GM12875 (cell line): ENCODE results near the gene FCER2.

Source experiments
- H3K4me3 ChIP-seq: one replicate; pipeline ENCODE4 v1.5.1; 2011; ENCODE audit warnings: low read depth, low read length, control low read depth
- TF ChIP-seq, protein P1 (sequence below): IDR thresholded peaks from 2 replicates; pipeline ENCODE4 v1.5.1; 2011; ENCODE audit warnings: low read depth, mild to moderate bottlenecking, control low read depth, inconsistent platforms, low read length, moderate library complexity, borderline replicate concordance; ENCODE audit not compliant: insufficient read depth

Gene FCER2

DNA sequence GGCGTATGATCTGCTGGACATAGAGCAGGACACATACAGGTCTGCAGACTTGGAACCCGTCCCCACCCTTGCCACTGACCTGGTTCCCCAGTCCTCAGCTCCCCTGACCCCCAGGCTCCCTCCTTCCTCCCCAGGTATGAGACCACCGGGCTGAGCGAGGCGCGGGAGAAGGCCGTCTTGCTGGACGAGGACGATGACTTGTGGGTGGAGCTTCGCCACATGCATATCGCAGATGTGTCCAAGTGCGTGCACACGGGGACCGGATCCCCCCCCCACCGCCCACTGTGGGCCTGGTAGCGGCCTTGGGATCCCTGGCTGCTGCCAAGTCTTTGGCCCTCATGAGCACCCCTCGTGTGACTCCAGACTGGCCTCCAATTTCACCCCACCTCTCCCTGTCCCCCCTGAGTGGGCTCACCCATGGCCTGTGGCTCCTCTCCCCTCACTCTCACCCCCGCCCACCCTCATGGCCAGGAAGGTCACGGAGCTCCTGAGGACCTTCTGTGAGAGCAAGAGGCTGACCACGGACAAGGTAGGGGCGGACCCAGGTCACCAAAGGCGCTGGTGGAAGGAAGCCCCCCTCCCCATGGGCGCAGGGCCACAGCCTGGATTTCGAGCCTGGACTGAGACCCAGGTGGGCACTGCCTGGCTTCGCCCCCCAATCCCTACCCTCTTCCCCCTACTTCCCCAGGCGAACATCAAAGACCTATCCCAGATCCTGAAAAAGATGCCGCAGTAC is 59.5 kb downstream of the FCER2 start:
- TF ChIP-seq, protein P1, sequence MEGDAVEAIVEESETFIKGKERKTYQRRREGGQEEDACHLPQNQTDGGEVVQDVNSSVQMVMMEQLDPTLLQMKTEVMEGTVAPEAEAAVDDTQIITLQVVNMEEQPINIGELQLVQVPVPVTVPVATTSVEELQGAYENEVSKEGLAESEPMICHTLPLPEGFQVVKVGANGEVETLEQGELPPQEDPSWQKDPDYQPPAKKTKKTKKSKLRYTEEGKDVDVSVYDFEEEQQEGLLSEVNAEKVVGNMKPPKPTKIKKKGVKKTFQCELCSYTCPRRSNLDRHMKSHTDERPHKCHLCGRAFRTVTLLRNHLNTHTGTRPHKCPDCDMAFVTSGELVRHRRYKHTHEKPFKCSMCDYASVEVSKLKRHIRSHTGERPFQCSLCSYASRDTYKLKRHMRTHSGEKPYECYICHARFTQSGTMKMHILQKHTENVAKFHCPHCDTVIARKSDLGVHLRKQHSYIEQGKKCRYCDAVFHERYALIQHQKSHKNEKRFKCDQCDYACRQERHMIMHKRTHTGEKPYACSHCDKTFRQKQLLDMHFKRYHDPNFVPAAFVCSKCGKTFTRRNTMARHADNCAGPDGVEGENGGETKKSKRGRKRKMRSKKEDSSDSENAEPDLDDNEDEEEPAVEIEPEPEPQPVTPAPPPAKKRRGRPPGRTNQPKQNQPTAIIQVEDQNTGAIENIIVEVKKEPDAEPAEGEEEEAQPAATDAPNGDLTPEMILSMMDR: no peak
- no peak overlapping the region for H3K4me3 ChIP-seq

DNA sequence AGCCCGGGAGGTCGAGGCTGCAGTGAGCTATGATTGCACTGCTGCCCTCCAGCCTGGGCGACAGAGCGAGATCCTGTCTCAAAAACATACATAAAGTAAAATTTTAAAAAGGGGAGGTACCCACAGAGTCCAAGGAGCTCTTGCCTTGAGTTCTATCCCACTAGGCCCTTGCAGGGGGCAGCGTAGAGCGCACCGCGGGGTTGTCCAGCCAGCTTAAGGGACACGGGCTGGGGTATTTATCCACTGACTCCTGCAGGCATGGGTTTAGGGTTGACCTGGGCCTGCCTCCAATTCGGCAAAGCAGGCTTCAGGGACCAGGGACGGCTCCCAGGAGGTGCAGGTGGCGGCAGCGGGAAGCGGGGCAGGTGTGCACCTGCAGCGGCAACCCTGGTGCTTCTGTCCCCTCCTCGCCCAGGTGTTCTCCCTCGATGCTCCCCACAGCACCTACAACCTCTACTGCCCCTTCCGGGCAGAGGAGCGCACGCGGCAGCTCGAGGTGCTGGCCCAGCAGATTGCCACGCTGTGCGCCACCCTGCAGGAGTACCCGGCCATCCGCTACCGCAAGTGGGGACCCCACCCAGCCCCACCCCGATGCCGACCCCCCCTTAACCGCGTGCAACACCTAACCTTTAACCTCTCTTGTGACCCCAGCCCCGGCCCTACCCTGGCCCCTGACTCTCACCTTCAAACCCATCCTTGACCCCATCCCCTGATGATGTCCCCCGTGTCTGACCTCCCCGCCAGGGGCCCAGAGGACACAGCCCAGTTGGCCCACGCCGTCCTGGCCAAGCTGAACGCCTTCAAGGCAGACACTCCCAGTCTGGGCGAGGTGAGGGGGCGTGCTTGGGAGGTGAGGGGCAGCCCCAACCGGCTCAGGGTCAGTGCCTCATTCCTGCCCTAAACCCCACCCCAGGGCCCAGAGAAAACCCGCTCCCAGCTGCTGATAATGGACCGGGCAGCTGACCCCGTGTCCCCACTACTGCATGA is 60.3 kb downstream of the FCER2 start:
- H3K4me3 ChIP-seq: no peak overlapping the region
- TF ChIP-seq, protein P1: no peak

DNA sequence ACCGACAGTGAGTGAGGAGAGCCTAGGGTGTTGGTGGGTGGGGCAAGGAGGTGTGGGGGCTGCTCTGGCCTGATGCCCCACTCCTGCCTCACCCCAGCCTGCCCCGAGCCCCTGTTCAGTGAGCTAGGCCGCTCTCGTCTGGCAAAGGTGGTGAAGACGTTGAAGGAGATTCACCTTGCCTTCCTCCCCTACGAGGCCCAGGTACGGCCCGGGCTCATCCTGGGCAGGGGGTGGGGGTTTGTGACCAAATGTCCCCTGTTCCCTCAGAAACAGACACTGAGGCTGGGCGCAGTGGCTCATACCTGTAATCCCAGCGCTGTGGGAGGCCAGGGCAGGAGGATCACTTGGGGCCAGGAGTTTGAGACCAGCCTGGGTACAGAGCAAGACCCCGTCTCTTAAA is 61.1 kb downstream of the FCER2 start:
- H3K4me3 ChIP-seq: no peak overlapping the region
- TF ChIP-seq, protein P1: no peak

DNA sequence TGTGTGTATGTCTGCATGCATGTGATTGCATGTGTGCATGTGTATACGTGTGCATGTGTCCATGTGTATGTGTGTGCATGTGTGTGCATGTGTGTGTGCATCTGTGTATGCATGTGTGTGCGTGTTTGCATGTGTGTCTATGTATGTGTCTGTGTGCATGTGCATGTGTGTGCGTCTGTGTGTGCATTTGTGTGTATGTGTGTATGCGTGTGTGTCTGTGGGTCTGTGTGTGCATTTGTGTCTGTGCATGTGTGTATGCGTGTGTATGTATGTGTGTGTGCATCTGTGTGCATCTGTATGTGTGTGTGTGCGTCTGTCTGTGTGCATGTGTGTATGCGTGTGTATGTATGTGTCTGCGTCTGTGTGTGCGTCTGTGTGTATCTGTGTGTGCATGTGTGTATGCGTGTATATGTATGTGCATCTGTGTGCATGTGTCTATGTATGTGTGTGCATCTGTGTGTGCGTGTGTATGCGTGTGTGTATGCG is 62.0 kb downstream of the FCER2 start:
- TF ChIP-seq, protein P1: no peak
- no peak overlapping the region for H3K4me3 ChIP-seq

DNA sequence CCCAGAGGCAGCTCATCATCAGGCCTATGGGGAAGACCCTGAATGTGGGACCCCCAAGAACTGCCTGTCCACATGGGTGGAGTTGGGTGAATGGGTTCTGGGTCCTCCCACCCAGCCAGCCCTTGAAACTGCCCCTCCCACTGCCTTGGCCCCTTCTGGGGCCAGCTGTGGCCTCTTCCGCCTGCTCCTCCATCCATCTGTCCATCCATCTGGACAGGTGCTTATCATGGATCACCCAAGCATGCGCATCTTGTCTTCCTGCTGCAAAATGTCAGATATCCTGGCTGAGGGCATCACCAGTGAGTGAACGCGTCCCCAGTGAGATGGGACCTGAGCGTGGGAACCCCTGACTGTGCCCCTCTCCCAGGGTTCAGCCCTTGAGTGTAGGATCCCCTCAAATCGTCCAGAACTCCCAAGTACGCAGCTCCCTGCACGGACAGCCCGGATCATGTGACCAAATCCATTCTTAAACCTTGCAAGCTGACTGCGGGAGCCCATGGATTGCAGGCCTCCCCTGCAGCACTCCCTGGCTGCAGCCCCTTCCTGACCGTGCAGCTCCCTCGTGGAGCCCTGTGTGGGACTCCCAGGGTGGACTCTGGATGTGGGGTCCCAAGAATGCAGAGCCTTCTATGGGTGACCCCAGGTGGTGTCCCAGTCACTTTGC is 63.0 kb downstream of the FCER2 start:
- no peak overlapping the region for H3K4me3 ChIP-seq
- TF ChIP-seq, protein P1: no peak
